RWPE1 (cell line): ENCODE data around the gene IKBKE.

Experiments
- CTCF ChIA-PET: fragments of 350-600 bp; sonication (Branson Sonifier 250); formaldehyde crosslinking; extraction: SDS; loops from one replicate; lab custom pipeline; 2021; lab: Yijun Ruan, JAX
- POLR2A ChIA-PET: fragments of 400-600 bp; formaldehyde crosslinking; extraction: SDS; loops from one replicate; lab custom pipeline; 2020; ENCODE audit warnings: antibody characterized with exemption; ENCODE audit not compliant: low non-redundant PET; lab: Yijun Ruan, JAX
- DNase-seq: peaks from one replicate; pipeline ENCODE4 v3.0.0; 2012; ENCODE audit warnings: low spot score
- H3K27ac ChIP-seq: fragments of 450-650 bp; 2 replicates; pipeline ENCODE4 v1.5.1; 2017
- CTCF ChIP-seq: fragments of 450-650 bp; conservative IDR thresholded peaks from 2 replicates; pipeline ENCODE4 v1.5.1; 2017; ENCODE audit warnings: low read depth, mild to moderate bottlenecking

IKBKE gene

GRCh38 chr1:206491616-206492015, 21.3 kb downstream of the IKBKE start:
- no peak overlapping the region for H3K27ac ChIP-seq
- POLR2A ChIA-PET = no interaction called here
- no peak for TF ChIP-seq CTCF
- DNase-seq = no peak
- CTCF ChIA-PET = interaction anchor here (1.0 to 3.5 kb wide), 7 partner anchors 10 to 421 kb away, joined by 3 to 45 read pairs (median 15); no protein-coding TSS in a partner anchor

- POLR2A ChIA-PET = no interaction called here
- TF ChIP-seq CTCF = no peak
- H3K27ac ChIP-seq = no peak overlapping the region
- no peak for DNase-seq
- CTCF ChIA-PET = interaction anchor here (0.6 to 1.3 kb wide), 5 partner anchors 13 to 1362 kb away, joined by 3 to 5 read pairs (median 3); partner anchors contain the start of gene EIF2D
These were observed 22.3 kb downstream of the IKBKE start for GRCh38 chr1:206492589-206492988.

- POLR2A ChIA-PET = no interaction called here
- DNase-seq = no peak
- CTCF ChIA-PET = interaction anchor here (0.6 to 1.6 kb wide), 5 partner anchors 14 to 358 kb away, joined by 3 to 5 read pairs (median 4); partner anchors contain the start of genes EIF2D and IKBKE
These were observed 23.0 kb downstream of the IKBKE start for GRCh38 chr1:206493279-206493678.

GRCh38 chr1:206495011-206495461, 24.8 kb downstream of the IKBKE start:
- no peak for DNase-seq
- no peak overlapping the region for H3K27ac ChIP-seq
- CTCF ChIA-PET = interaction anchor here (0.6 to 2.6 kb wide), 7 partner anchors 12 to 860 kb away, joined by 3 to 8 read pairs (median 5); partner anchors contain the start of genes EIF2D and RASSF5
- POLR2A ChIA-PET = interaction anchor here (0.6 to 0.8 kb wide), 2 partner anchors 12 to 49 kb away, joined by 4 to 6 read pairs; partner anchors contain the start of gene RASSF5
- TF ChIP-seq CTCF = no peak

More at GRCh38 chr1:206493279-206493678, 23.0 kb downstream of the IKBKE start:
- TF ChIP-seq CTCF = no peak
- no peak overlapping the region for H3K27ac ChIP-seq

- DNase-seq = no peak
- ChIA-PET CTCF (interaction anchor here (0.7 to 2.6 kb wide), 6 partner anchors 11 to 151 kb away, joined by 3 to 8 read pairs (median 4); partner anchors contain the start of genes EIF2D and RASSF5), POLR2A (interaction anchor here (0.8 kb wide), 1 partner anchor 12 kb away, joined by 4 read pairs; the partner anchor contains the start of gene RASSF5)
- TF ChIP-seq CTCF = no peak
- no peak overlapping the region for H3K27ac ChIP-seq
These were observed 25.3 kb downstream of the IKBKE start for GRCh38 chr1:206495493-206496046.

- H3K27ac ChIP-seq = no peak overlapping the region
- no peak for DNase-seq
- ChIA-PET CTCF (interaction anchor here (0.7 to 2.6 kb wide), 6 partner anchors 15 to 150 kb away, joined by 3 to 8 read pairs (median 4); partner anchors contain the start of gene EIF2D), POLR2A (interaction anchor here (0.9 kb wide), 1 partner anchor 11 kb away, joined by 6 read pairs; the partner anchor contains the start of gene RASSF5)
- TF ChIP-seq CTCF = no peak
These were observed 26.0 kb downstream of the IKBKE start for GRCh38 chr1:206496131-206496793.
